Thoracic aorta (tissue), 2 donors: Measurements from ENCODE around the gene HHEX. TPM values are rescaled to one million over a fixed set of nuclear protein-coding genes. Genes with fewer than 3 reads are reported as not detected.

Experiments
- ATAC-seq: fragments of 150-250 bp; one replicate; pipeline ENCODE4 v1.8.0; 2017; ENCODE audit warnings: low read depth; ENCODE audit not compliant: insufficient number of reproducible peaks, low FRiP score
- DNase-seq: peaks from one replicate; pipeline ENCODE4 v3.0.0-alpha.2; 2020; ENCODE audit warnings: low spot score
- H3K27ac ChIP-seq, 2 donors: fragments of 200-600 bp; sonication (generic); 1 replicate in 1 of 2; 2 replicates in 1 of 2; pipeline ENCODE4 v1.5.1; 2016; ENCODE audit warnings: mild to moderate bottlenecking in 2 of 2, moderate library complexity in 2 of 2
- H3K27me3 ChIP-seq: fragments of 200-600 bp; sonication (generic); replicated peaks from 2 replicates; pipeline ENCODE4 v1.6.0; 2016; ENCODE audit warnings: mild to moderate bottlenecking; ENCODE audit not compliant: insufficient read depth
- H3K36me3 ChIP-seq: fragments of 200-600 bp; sonication (generic); one replicate; pipeline ENCODE4 v1.5.1; 2016
- H3K4me1 ChIP-seq, 2 donors: fragments of 200-600 bp; sonication (generic); 1 replicate in 1 of 2; 2 replicates in 1 of 2; pipeline versions ENCODE4 v1.5.1 to v1.6.0; 2016; ENCODE audit warnings: low read depth in 2 of 2, mild to moderate bottlenecking in 1 of 2; ENCODE audit not compliant: control insufficient read depth in 1 of 2
- H3K4me3 ChIP-seq: fragments of 200-600 bp; sonication (generic); 2 replicates; pipeline ENCODE4 v1.5.1; 2016; ENCODE audit warnings: mild to moderate bottlenecking
- H3K9me3 ChIP-seq: fragments of 200-600 bp; sonication (generic); 2 replicates; pipeline ENCODE4 v1.5.1; 2016
- total RNA-seq, 2 donors: library from RNA; depleted of rRNA; stranded (reverse); fragments of >200 nt; gene quantifications; one replicate each; pipeline versions ENCODE4 v1.1.0 to v1.2.3, GENCODE V29; 2016
- TF ChIP-seq, protein P1 (sequence below): fragments of 200-600 bp; sonication (generic); IDR thresholded peaks from one replicate; pipeline ENCODE4 v1.5.1; 2019; ENCODE audit warnings: antibody characterized with exemption

HHEX gene
- total RNA-seq, 2 donors from 2014 or later: 6.2 to 10.9 TPM

DNA sequence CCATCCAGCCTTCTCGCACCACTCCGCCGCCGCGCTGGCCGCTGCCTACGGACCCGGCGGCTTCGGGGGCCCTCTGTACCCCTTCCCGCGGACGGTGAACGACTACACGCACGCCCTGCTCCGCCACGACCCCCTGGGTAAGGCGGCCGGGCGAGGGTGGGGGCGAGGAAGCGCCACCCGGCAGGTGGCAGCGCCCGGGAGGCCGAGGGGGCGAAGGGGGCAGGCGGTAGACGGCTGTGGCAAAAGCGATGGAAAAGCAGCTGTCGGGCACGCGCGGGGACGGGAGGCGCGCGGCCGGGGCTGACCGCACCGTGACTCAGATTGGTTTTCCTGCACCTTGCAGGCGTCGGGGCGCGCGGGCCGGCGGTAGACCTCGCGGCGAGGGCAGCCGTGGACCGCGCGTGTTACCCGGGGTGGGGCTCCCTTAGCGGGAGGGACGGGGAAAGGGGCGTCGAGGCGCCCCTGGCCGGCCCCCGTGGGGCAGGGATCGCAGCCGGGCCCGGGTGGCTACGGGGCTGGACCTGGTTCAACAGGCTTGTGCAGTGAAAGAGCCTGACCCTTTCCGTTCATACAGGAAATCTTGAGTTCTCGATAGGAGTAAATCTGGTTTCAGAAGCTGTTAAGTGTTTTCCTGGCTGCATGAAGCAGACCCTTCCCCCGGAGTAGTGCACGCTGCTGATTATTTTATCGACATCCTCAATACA, 608 bp downstream of the HHEX start:
- H3K4me1 ChIP-seq: peaks cover 0 to 9% of the 10 kb centered on the region in 2 donors
- peak overlapping the region; percentile 90 for H3K4me3 ChIP-seq
- ATAC-seq: no peak
- no peaks in the 10 kb centered on the region for H3K27me3 ChIP-seq
- no peak for DNase-seq
- H3K36me3 ChIP-seq: no peaks in the 10 kb centered on the region
- no peaks in the 10 kb centered on the region for H3K9me3 ChIP-seq
- H3K27ac ChIP-seq: peak overlapping the region; percentile 41 to 68
- TF ChIP-seq, protein P1, sequence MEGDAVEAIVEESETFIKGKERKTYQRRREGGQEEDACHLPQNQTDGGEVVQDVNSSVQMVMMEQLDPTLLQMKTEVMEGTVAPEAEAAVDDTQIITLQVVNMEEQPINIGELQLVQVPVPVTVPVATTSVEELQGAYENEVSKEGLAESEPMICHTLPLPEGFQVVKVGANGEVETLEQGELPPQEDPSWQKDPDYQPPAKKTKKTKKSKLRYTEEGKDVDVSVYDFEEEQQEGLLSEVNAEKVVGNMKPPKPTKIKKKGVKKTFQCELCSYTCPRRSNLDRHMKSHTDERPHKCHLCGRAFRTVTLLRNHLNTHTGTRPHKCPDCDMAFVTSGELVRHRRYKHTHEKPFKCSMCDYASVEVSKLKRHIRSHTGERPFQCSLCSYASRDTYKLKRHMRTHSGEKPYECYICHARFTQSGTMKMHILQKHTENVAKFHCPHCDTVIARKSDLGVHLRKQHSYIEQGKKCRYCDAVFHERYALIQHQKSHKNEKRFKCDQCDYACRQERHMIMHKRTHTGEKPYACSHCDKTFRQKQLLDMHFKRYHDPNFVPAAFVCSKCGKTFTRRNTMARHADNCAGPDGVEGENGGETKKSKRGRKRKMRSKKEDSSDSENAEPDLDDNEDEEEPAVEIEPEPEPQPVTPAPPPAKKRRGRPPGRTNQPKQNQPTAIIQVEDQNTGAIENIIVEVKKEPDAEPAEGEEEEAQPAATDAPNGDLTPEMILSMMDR: no peak

DNA sequence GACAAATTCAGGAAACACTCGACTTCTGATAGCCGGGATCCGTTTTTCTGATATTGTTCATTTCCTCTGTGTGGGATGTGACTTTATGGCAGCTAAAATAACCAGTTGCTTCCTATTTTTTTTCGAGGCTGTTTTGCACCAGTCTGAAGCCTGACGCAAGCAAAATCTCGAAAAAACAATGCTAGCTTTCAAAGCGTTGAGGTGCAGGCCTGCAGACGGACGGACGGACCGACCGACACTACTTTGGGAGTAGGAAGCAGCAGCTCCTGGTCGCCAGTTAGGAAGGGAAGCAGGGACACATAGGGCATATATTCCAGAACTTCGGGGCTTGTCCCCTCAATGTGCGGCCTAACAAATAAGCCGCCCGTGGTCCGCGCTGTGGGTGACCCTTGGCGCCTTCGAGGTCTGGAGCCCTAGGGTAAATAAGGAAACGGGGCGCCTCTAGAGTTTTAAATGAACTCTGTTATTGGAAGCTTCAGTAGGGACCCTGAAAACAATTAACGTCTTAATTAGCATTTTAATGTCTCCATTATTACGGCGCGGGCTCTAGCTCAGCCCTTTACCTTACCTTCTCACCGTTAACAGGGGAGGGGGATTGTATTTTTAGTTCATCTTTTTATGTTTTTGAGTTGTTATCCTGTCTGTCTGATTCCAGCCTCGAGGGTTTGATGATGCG, 1.3 kb downstream of the HHEX start:
- Histone ChIP-seq H3K36me3 (no peaks in the 10 kb centered on the region), H3K4me1 (peaks cover 0 to 9% of the 10 kb centered on the region in 2 donors), H3K27me3 (no peaks in the 10 kb centered on the region), H3K9me3 (no peaks in the 10 kb centered on the region), H3K4me3 (peak overlapping the region; percentile 90), H3K27ac (peak overlapping the region; percentile 41 to 68)
- no peak for DNase-seq
- ATAC-seq: no peak
- TF ChIP-seq, protein P1: no peak

- TF ChIP-seq, protein P1: no peak
- Histone ChIP-seq H3K27me3 (no peaks in the 10 kb centered on the region), H3K4me3 (peak overlapping the region; percentile 90), H3K9me3 (no peaks in the 10 kb centered on the region), H3K36me3 (no peaks in the 10 kb centered on the region), H3K27ac (peak overlapping the region in 1 of 2 donors; percentile 41), H3K4me1 (peaks cover 0 to 9% of the 10 kb centered on the region in 2 donors)
- ATAC-seq (no peak), DNase-seq (no peak)
Observed at GRCh38 chr10:92691591-92692079, 1.9 kb downstream of the HHEX start.

GRCh38 chr10:92692080-92692671, 2.4 kb downstream of the HHEX start:
- Histone ChIP-seq H3K27me3 (no peaks in the 10 kb centered on the region), H3K4me1 (peaks cover 0 to 9% of the 10 kb centered on the region in 2 donors), H3K36me3 (no peaks in the 10 kb centered on the region), H3K4me3 (peak overlapping the region; percentile 90), H3K27ac (peak overlapping the region in 1 of 2 donors; percentile 41), H3K9me3 (no peaks in the 10 kb centered on the region)
- no peak for ATAC-seq
- TF ChIP-seq, protein P1: no peak
- no peak for DNase-seq
